ENCODE results near the gene ARHGAP1. TPM values are rescaled to one million over a fixed set of nuclear protein-coding genes. Genes with fewer than 3 reads are reported as not detected.

Gene ARHGAP1
- total and polyA plus RNA-seq, 9 of the 15 experiments (the other 6 are each of a cell fraction or from before 2014, with no cell fraction given) = 3.6 to 30.4 (median 8.2) TPM

GRCh38 chr11:46737699-46738098 is 37.3 kb upstream of the ARHGAP1 start:
- no peak for DNase-seq (ENCODE audit: extremely low read depth in 1 of 4, low spot score in 3 of 4)
- Histone ChIP-seq H3K27me3 (ENCODE audit: control insufficient read depth in 2 of 2, insufficient read depth in 2 of 2, low read length in 2 of 2) (no peaks in the 10 kb centered on the region), H3K27ac (ENCODE audit: extremely low read depth, low read depth, low read length) (no peak overlapping the region), H3K9ac (ENCODE audit: insufficient read depth in 1 of 2, low read depth in 2 of 2, low read length in 2 of 2) (no peak overlapping the region), H3K4me3 (no peak overlapping the region), H4K20me1 (replicated peaks; ENCODE audit: control insufficient read depth, insufficient read depth, low read length) (no peaks in the 10 kb centered on the region), H3K36me3 (ENCODE audit: control insufficient read depth, insufficient read depth, low read length) (peaks cover 16% of the 10 kb centered on the region), H2AFZ (ENCODE audit: low read depth, low read length) (no peak overlapping the region), H3K9me1 (ENCODE audit: control insufficient read depth, insufficient read depth, low read length) (no peaks in the 10 kb centered on the region), H3K4me2 (ENCODE audit: insufficient read depth, low read length) (no peak overlapping the region), H3K79me2 (ENCODE audit: control insufficient read depth, insufficient read depth, low read length) (no peaks in the 10 kb centered on the region), H3K4me1 (replicated peaks in 1 of 2; ENCODE audit: control insufficient read depth in 2 of 2, insufficient read depth in 2 of 2, low read length in 2 of 2) (no peaks in the 10 kb centered on the region; a peak in 1 of 5 replicates), H3K9me3 (replicated peaks; ENCODE audit: control insufficient read depth, insufficient read depth, low read depth, low read length) (no peaks in the 10 kb centered on the region)
- BruUV-seq (replicated peaks) = no TSS peak
- no peak for ATAC-seq
- intact Hi-C loops (cut with micrococcal nuclease) = no loop called here
- ChIA-PET CTCF (ENCODE audit: low intra/inter-chr PET ratio) (no interaction called here), POLR2A (interaction anchor here (0.6 to 1.3 kb wide), 2 partner anchors 18 to 176 kb away, joined by 3 read pairs; no protein-coding TSS in a partner anchor)
- in situ Hi-C loops (cut with MboI) = no loop called here
- FAIRE-seq = no peak
- WGBS (ENCODE audit: insufficient coverage, low coverage, missing lambda C conversion rate) = 85% methylated on average over 11 of the region's 11 CpGs
- TF ChIP-seq ZNF121 (CRISPR knock-in tag; conservative IDR thresholded peaks at IDR 0.05) (peak; percentile 76), EZH2 (IDR thresholded peaks at IDR 0.05; ENCODE audit: borderline replicate concordance, low read depth, low read length) (no peak), ZC3H11A (IDR thresholded peaks at IDR 0.05; ENCODE audit: low read depth, low read length) (no peak)

DNA sequence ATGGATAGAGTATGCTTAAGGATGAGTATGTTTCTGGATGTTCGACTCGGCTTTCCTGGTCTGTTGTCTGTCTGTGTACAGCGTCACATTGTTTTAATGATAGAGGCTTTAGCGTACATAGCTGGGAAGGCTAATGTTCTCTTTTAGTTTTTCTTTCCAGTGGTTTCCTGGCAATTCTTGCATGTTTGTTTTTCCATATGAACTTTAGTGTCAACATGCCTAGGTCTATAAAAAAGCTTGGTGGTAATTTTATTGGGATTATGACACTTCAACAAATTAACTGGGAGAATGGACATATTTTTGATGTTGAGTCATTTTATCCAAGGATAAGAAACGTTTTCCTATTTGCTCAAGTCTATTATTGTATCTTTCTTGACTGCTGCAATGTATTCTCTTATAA is 36.2 kb upstream of the ARHGAP1 start:
- Histone ChIP-seq H3K27me3 (ENCODE audit: control insufficient read depth in 2 of 2, insufficient read depth in 2 of 2, low read length in 2 of 2) (no peaks in the 10 kb centered on the region), H3K27ac (ENCODE audit: extremely low read depth, low read depth, low read length) (no peak overlapping the region), H3K79me2 (ENCODE audit: control insufficient read depth, insufficient read depth, low read length) (no peaks in the 10 kb centered on the region), H3K4me1 (replicated peaks in 1 of 2; ENCODE audit: control insufficient read depth in 2 of 2, insufficient read depth in 2 of 2, low read length in 2 of 2) (no peaks in the 10 kb centered on the region; a peak in 1 of 5 replicates), H3K9me3 (replicated peaks; ENCODE audit: control insufficient read depth, insufficient read depth, low read depth, low read length) (no peaks in the 10 kb centered on the region), H3K9me1 (ENCODE audit: control insufficient read depth, insufficient read depth, low read length) (no peaks in the 10 kb centered on the region), H3K9ac (ENCODE audit: insufficient read depth in 1 of 2, low read depth in 2 of 2, low read length in 2 of 2) (no peak overlapping the region), H3K36me3 (ENCODE audit: control insufficient read depth, insufficient read depth, low read length) (peaks cover 5% of the 10 kb centered on the region), H2AFZ (ENCODE audit: low read depth, low read length) (no peak overlapping the region), H3K4me3 (no peak overlapping the region), H3K4me2 (ENCODE audit: insufficient read depth, low read length) (no peak overlapping the region), H4K20me1 (replicated peaks; ENCODE audit: control insufficient read depth, insufficient read depth, low read length) (no peaks in the 10 kb centered on the region)
- CTCF ChIA-PET (ENCODE audit: low intra/inter-chr PET ratio) = no interaction called here
- 32% methylated on average over 5 of the region's 5 CpGs for WGBS (ENCODE audit: insufficient coverage, low coverage, missing lambda C conversion rate)
- no peak for DNase-seq (ENCODE audit: extremely low read depth in 1 of 4, low spot score in 3 of 4)
- intact Hi-C loops (cut with micrococcal nuclease) = no loop called here
- in situ Hi-C loops (cut with MboI) = no loop called here
- no peak for ATAC-seq
- FAIRE-seq = no peak
- POLR2A ChIA-PET = interaction anchor here (0.7 to 1.9 kb wide), 4 partner anchors 9 to 29 kb away, joined by 3 to 6 read pairs (median 4); no protein-coding TSS in a partner anchor
- no TSS peak for BruUV-seq (replicated peaks)
- TF ChIP-seq RBBP5 (IDR thresholded peaks at IDR 0.05; ENCODE audit: borderline replicate concordance, insufficient read depth, low read length, poor library complexity, severe bottlenecking) = no peak
- no peak for TF ChIP-seq TCF7 (IDR thresholded peaks at IDR 0.05; ENCODE audit: borderline replicate concordance)
- TF ChIP-seq ILK (tag; IDR thresholded peaks at IDR 0.05; ENCODE audit: borderline replicate concordance, low read depth) = no peak
- TF ChIP-seq, protein P1, sequence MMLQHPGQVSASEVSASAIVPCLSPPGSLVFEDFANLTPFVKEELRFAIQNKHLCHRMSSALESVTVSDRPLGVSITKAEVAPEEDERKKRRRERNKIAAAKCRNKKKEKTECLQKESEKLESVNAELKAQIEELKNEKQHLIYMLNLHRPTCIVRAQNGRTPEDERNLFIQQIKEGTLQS (IDR thresholded peaks at IDR 0.05) = no peak
- TF ChIP-seq, protein P1 (CRISPR knock-in tag; conservative IDR thresholded peaks at IDR 0.05) = no peak
- TF ChIP-seq ZNF23 (CRISPR knock-in tag; IDR thresholded peaks at IDR 0.05) = no peak
- no peak for TF ChIP-seq PPARD (CRISPR knock-in tag; IDR thresholded peaks at IDR 0.05)
- no peak for TF ChIP-seq ZNF184 (CRISPR knock-in tag; IDR thresholded peaks at IDR 0.05)
- TF ChIP-seq E2F6 (IDR thresholded peaks at IDR 0.05; ENCODE audit: borderline replicate concordance in 1 of 2, extremely low read depth in 1 of 2, insufficient read depth in 1 of 2, insufficient read length in 1 of 2, low read depth in 1 of 2, low read length in 1 of 2, poor library complexity in 1 of 2, severe bottlenecking in 1 of 2) = no peak
- no peak for TF ChIP-seq PTTG1 (tag; IDR thresholded peaks at IDR 0.05; ENCODE audit: low read depth)
